GM12878 (cell line): ENCODE results near the gene TBC1D5. TPM values are rescaled to one million over a fixed set of nuclear protein-coding genes. Genes with fewer than 3 reads are reported as not detected.

Experiments used
- ATAC-seq: fragments of 200-7000 bp; cut with Tn5 transposase; 3 replicates; pipeline ENCODE4 v1.9.1; 2020; ENCODE audit warnings: mild to moderate bottlenecking, moderate library complexity
- BruUV-seq: library from RNA; stranded (reverse); fragments of 400-500 nt; replicated peaks from 2 replicates; lab custom pipeline; 2021; lab: Mats Ljungman, UMichigan
- CTCF ChIA-PET: fragments of 300-600 bp; sonication (Branson Sonifier 250); formaldehyde crosslinking; extraction: SDS; loops from one replicate; lab custom pipeline; 2021; ENCODE audit warnings: inconsistent platforms; lab: Yijun Ruan, JAX
- POLR2A ChIA-PET: fragments of 350-600 bp; formaldehyde crosslinking; extraction: SDS; loops from one replicate; lab custom pipeline; 2021; ENCODE audit warnings: inconsistent platforms; lab: Charles Lee
- RAD21 ChIA-PET: fragments of 300-600 bp; sonication (Branson Sonifier 250); formaldehyde crosslinking; loops from one replicate; lab custom pipeline; 2023; ENCODE audit warnings: antibody characterized with exemption; ENCODE audit not compliant: unreplicated experiment; lab: Charles Lee
- SMC1A ChIA-PET: fragments of 300-600 bp; sonication (Branson Sonifier 250); formaldehyde crosslinking; loops from one replicate; lab custom pipeline; 2023; ENCODE audit not compliant: unreplicated experiment, uncharacterized antibody; lab: Charles Lee
- DNase-seq: peaks from one replicate; pipeline ENCODE4 v3.0.0-alpha.2; 2011; ENCODE audit warnings: low read depth, low spot score
- FAIRE-seq: peaks from 3 replicates; lab custom pipeline; 2011; peaks lifted over from hg19 to GRCh38; lab: Jason Lieb, UNC
- H2AFZ ChIP-seq: 2 replicates; pipeline ENCODE4 v1.6.0; 2011; ENCODE audit warnings: low read depth, low read length, control low read depth; ENCODE audit not compliant: control insufficient read depth
- H3K27ac ChIP-seq: 2 replicates; pipeline ENCODE4 v1.5.1; 2011; ENCODE audit warnings: control low read depth; ENCODE audit not compliant: control insufficient read depth, insufficient read depth
- H3K27me3 ChIP-seq, 2 experiments: replicated peaks in 1 of 2; 2 replicates each; pipeline versions ENCODE4 v1.6.0 to v1.6.1; 2011; ENCODE audit warnings: low read length in 1 of 2; ENCODE audit not compliant: control insufficient read depth in 2 of 2, insufficient read depth in 2 of 2
- H3K36me3 ChIP-seq, 2 experiments: 2 replicates each; pipeline ENCODE4 v1.5.1; 2011; ENCODE audit warnings: low read length in 1 of 2; ENCODE audit not compliant: control insufficient read depth in 2 of 2, insufficient read depth in 2 of 2
- H3K4me1 ChIP-seq: 2 replicates; pipeline ENCODE4 v1.6.1; 2011; ENCODE audit warnings: mild to moderate bottlenecking, low read length, moderate library complexity, mixed read lengths; ENCODE audit not compliant: control insufficient read depth, insufficient read depth
- H3K4me2 ChIP-seq: 2 replicates; pipeline ENCODE4 v1.6.0; 2011; ENCODE audit warnings: control low read depth; ENCODE audit not compliant: control insufficient read depth, insufficient read depth
- H3K4me3 ChIP-seq: fragments of 200-600 bp; sonication (generic); 2 replicates; pipeline ENCODE4 v1.5.1; 2016
- H3K79me2 ChIP-seq: 2 replicates; pipeline ENCODE4 v1.6.0; 2011; ENCODE audit warnings: low read length; ENCODE audit not compliant: control insufficient read depth, insufficient read depth
- H3K9ac ChIP-seq: 2 replicates; pipeline ENCODE4 v1.8.0; 2011; ENCODE audit warnings: low read length, control low read depth, mixed read lengths; ENCODE audit not compliant: control insufficient read depth, insufficient read depth
- H3K9me3 ChIP-seq: replicated peaks from 3 replicates; pipeline ENCODE4 v1.5.1; 2011; ENCODE audit warnings: mild to moderate bottlenecking, low read length; ENCODE audit not compliant: control insufficient read depth, insufficient read depth
- H4K20me1 ChIP-seq: 2 replicates; pipeline ENCODE4 v1.6.0; 2011; ENCODE audit not compliant: control insufficient read depth, insufficient read depth
- CBFB ChIP-seq: IDR thresholded peaks from 2 replicates; pipeline ENCODE4 v1.6.1; 2016; ENCODE audit warnings: antibody characterized with exemption, low read depth
- EGR1 ChIP-seq, 2 experiments: IDR thresholded peaks; 1 replicate in 1 of 2; 2 replicates in 1 of 2; pipeline ENCODE4 v1.6.1; 2011 to 2012; ENCODE audit warnings: low read depth in 2 of 2, low read length in 2 of 2, borderline replicate concordance in 1 of 2, mild to moderate bottlenecking in 1 of 2, moderate library complexity in 1 of 2
- HDAC6 ChIP-seq: fragments of 200-600 bp; sonication (generic); IDR thresholded peaks from one replicate; pipeline ENCODE4 v1.8.0; 2017; ENCODE audit warnings: antibody characterized with exemption; ENCODE audit not compliant: unreplicated experiment
- HDGF ChIP-seq: fragments of 450-650 bp; IDR thresholded peaks from 2 replicates; pipeline ENCODE4 v1.6.1; 2016; ENCODE audit warnings: antibody characterized with exemption
- MEF2A ChIP-seq: IDR thresholded peaks from 2 replicates; pipeline ENCODE4 v1.6.1; 2011; ENCODE audit warnings: low read depth, mild to moderate bottlenecking, low read length, moderate library complexity; ENCODE audit not compliant: insufficient read depth
- PKNOX1 ChIP-seq: fragments of 450-650 bp; IDR thresholded peaks from 2 replicates; pipeline ENCODE4 v1.6.1; 2016; ENCODE audit warnings: mild to moderate bottlenecking
- RBBP5 ChIP-seq: fragments of 200-600 bp; sonication (generic); conservative IDR thresholded peaks from 2 replicates; pipeline ENCODE4 v1.6.1; 2016
- SREBF2 ChIP-seq: IDR thresholded peaks from 2 replicates; pipeline ENCODE4 v1.6.1; 2012; ENCODE audit warnings: mild to moderate bottlenecking, low read length
- STAT1 ChIP-seq: fragments of 450-650 bp; conservative IDR thresholded peaks from 2 replicates; pipeline ENCODE4 v1.6.1; 2014; ENCODE audit warnings: antibody characterized with exemption, mild to moderate bottlenecking
- WGBS: methylation state at CpG from one replicate; pipeline ENCODE4 v1.1.6; 2016; ENCODE audit warnings: low lambda C conversion rate; ENCODE audit not compliant: insufficient replicate concordance, insufficient coverage; ENCODE audit errors: missing lambda C conversion rate; 5-methylcytosine and 5-hydroxymethylcytosine counted together
- in situ Hi-C: fragments of 300-500 bp; cut with MboI; formaldehyde crosslinking; loops from 9 replicates; pipeline ENCODE4 v1.14.3; 2018; ENCODE audit warnings: mixed read lengths
- intact Hi-C: fragments of 100-400 bp; cut with micrococcal nuclease; formaldehyde crosslinking; loops from one replicate; pipeline ENCODE4 v1.14.2; 2022; ENCODE audit not compliant: unreplicated experiment
- polyA plus RNA-seq, 11 experiments: library from polyadenylated mRNA; depleted of rRNA in 4 of 11; unstranded in 6 of 11; stranded (reverse) in 5 of 11; fragments of >200 nt; fragmentation: Nextera tagmentation in 4 of 11; fragmentation: Illumina TruSeq in 1 of 11; extraction: Ambion mirVana in 4 of 11; extraction: Trizol in 1 of 11; gene quantifications; 1 replicate in 1 of 11; 2 replicates in 10 of 11; pipeline versions ENCODE4 v1.2.1 to v1.2.3, GENCODE V29; 2011 to 2016; ENCODE audit warnings: inconsistent platforms in 2 of 11, missing spikeins in 2 of 11, low read depth in 1 of 11
- total RNA-seq, 4 experiments: library from RNA; depleted of rRNA in 3 of 4; stranded (reverse); fragments of >200 nt in 3 of 4; fragmentation: Illumina TruSeq in 1 of 4; extraction: Trizol in 1 of 4; gene quantifications; 2 replicates each; pipeline versions ENCODE4 v1.2.1 to v1.2.3, GENCODE V29; 2013 to 2021
- TF ChIP-seq, protein P1 (sequence below): fragments of 150-350 bp; IDR thresholded peaks from 2 replicates; pipeline ENCODE4 v1.6.1; 2016; ENCODE audit warnings: low read depth, low read length
- TF ChIP-seq, protein P2 (sequence below): IDR thresholded peaks from 2 replicates; pipeline ENCODE4 v1.6.1; 2011; ENCODE audit warnings: borderline replicate concordance, low read depth, mild to moderate bottlenecking, moderate library complexity, low read length; ENCODE audit not compliant: insufficient read depth, poor library complexity, severe bottlenecking

TBC1D5 gene
- total and polyA plus RNA-seq, 10 of the 15 experiments (the other 5 are each of a cell fraction or from before 2014, with no cell fraction given): 5.5 to 61.0 (median 43.8) TPM

DNA sequence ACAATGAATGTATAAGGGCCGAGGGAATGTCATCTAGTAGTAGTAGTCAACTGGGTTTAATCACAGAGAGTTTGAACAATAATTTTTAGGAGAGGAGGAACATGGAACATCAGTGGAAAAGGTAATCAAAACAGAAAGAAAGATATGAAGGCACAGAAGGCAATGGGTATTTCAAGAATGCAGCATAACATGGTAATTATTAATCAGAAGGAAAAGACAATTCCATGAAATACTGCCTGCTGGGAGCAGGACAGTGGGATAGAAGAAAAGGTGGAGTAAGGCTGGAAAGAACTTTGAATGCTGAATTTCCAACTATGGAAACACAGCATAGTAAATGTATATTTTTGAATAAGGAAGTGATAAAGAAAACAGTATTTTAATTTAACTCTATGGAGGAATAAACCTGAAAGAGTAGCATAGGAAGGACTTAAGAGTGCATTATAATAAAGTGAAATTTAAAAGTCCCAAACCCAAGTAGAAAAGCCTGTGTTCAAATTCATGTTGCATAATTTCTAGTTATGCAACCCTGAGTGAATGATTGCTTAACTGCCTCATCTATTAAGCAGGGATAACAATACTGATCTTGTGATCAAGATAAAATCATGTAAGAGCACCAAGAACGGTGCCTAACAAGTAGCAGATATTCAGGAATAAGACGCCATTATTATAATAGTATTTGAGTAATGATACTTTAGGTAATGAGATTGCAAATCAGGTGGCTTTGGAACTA is 357.7 kb downstream of the TBC1D5 start:
- in situ Hi-C loops: no loop called here
- Histone ChIP-seq H4K20me1 (no peaks in the 10 kb centered on the region), H3K4me2 (no peak overlapping the region), H3K4me1 (no peaks in the 10 kb centered on the region), H3K79me2 (no peaks in the 10 kb centered on the region), H2AFZ (no peak overlapping the region), H3K36me3 (peaks cover 0 to 3% of the 10 kb centered on the region in 2 experiments; a peak in 1 of 4 replicates), H3K9ac (no peak overlapping the region), H3K9me3 (no peaks in the 10 kb centered on the region), H3K27ac (no peak overlapping the region), H3K4me3 (no peak overlapping the region), H3K27me3 (no peaks in the 10 kb centered on the region)
- ChIA-PET RAD21 (no interaction called here), POLR2A (no interaction called here), SMC1A (interaction anchor here (1.0 to 1.3 kb wide), 2 partner anchors 7 to 9 kb away, joined by 3 read pairs; no protein-coding TSS in a partner anchor), CTCF (no interaction called here)
- FAIRE-seq (no peak), DNase-seq (no peak), ATAC-seq (no peak)
- WGBS: 89% methylated on average over 3 of the region's 3 CpGs
- intact Hi-C loops: no loop called here
- TF ChIP-seq EGR1 (IDR thresholded peaks at IDR 0.05; ENCODE audit: borderline replicate concordance in 1 of 2, low read depth in 2 of 2, low read length in 2 of 2) (no peak), HDAC6 (no peak), MEF2A (no peak), HDGF (no peak), CBFB (no peak), STAT1 (no peak), PKNOX1 (no peak), SREBF2 (no peak), RBBP5 (no peak)
- TF ChIP-seq, protein P1, sequence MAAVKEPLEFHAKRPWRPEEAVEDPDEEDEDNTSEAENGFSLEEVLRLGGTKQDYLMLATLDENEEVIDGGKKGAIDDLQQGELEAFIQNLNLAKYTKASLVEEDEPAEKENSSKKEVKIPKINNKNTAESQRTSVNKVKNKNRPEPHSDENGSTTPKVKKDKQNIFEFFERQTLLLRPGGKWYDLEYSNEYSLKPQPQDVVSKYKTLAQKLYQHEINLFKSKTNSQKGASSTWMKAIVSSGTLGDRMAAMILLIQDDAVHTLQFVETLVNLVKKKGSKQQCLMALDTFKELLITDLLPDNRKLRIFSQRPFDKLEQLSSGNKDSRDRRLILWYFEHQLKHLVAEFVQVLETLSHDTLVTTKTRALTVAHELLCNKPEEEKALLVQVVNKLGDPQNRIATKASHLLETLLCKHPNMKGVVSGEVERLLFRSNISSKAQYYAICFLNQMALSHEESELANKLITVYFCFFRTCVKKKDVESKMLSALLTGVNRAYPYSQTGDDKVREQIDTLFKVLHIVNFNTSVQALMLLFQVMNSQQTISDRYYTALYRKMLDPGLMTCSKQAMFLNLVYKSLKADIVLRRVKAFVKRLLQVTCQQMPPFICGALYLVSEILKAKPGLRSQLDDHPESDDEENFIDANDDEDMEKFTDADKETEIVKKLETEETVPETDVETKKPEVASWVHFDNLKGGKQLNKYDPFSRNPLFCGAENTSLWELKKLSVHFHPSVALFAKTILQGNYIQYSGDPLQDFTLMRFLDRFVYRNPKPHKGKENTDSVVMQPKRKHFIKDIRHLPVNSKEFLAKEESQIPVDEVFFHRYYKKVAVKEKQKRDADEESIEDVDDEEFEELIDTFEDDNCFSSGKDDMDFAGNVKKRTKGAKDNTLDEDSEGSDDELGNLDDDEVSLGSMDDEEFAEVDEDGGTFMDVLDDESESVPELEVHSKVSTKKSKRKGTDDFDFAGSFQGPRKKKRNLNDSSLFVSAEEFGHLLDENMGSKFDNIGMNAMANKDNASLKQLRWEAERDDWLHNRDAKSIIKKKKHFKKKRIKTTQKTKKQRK: no peak
- TF ChIP-seq, protein P2, sequence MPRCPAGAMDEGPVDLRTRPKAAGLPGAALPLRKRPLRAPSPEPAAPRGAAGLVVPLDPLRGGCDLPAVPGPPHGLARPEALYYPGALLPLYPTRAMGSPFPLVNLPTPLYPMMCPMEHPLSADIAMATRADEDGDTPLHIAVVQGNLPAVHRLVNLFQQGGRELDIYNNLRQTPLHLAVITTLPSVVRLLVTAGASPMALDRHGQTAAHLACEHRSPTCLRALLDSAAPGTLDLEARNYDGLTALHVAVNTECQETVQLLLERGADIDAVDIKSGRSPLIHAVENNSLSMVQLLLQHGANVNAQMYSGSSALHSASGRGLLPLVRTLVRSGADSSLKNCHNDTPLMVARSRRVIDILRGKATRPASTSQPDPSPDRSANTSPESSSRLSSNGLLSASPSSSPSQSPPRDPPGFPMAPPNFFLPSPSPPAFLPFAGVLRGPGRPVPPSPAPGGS: no peak
- BruUV-seq: no TSS peak
